ELF-1 (cell line): Measurements from ENCODE around the gene SLC4A1.

Experiments used
- DNase-seq: peaks from one replicate; pipeline ENCODE4 v3.0.0-alpha.2; 2016; ENCODE audit warnings: low read depth, low spot score

The SLC4A1 gene

DNA sequence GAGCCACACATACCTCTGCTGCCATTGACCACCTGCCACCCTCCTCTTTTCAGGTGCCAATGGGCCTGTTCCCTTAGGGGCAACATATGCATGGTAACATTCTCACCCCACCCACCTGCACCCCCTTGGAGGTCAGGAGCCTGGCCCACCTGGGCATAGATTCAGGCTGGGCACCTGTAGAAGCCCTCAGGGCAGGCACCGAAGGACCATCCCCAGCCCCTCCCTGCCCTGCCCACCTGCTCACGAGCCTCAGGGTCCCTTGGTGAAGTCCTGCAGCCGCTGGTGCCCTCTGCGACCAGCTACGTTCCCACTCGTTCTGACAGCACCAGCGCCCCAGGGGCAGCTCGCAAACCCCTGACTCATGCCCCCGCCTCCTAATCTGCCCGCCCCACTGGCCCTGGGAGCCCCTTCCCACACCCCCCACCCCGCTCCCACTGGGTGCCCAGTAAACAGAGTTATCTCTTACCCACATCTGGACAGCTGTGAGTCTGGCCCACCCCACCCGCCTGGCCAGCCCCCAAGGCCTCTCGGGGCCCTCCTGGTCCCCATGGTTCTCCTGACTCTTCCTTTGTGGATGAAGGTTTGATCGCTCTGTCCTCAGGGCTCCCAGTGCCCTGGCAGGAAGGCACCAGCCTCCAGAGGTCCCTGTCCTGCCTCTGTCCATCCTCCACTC lies at the start of gene SLC4A1:
SLC4A1 (minus strand) TSS at position 318 of the 673 bp plus-strand sequence. CDS start 5,269 bp downstream, outside the sequence.
- DNase-seq, result no peak

DNA sequence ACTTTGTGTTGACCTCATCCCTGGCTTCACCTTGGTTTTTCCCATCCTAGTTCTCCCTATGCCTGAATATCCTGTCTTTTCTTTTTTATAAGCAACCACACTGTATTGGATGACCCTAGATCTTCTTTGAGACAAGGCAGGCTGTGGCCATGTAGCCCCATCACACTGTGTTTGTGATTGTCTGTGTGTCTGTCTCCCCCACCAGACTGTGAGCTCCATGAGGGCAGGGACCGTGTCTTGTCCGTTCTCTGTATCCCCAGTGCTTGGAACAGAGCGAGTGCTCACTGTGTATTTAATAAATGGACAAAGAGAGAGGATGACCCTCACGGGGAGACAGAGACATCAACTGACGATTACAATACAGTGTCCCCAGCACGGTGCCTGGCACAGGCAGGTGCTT lies 49.6 kb upstream of the SLC4A1 start:
- no peak for DNase-seq

DNA sequence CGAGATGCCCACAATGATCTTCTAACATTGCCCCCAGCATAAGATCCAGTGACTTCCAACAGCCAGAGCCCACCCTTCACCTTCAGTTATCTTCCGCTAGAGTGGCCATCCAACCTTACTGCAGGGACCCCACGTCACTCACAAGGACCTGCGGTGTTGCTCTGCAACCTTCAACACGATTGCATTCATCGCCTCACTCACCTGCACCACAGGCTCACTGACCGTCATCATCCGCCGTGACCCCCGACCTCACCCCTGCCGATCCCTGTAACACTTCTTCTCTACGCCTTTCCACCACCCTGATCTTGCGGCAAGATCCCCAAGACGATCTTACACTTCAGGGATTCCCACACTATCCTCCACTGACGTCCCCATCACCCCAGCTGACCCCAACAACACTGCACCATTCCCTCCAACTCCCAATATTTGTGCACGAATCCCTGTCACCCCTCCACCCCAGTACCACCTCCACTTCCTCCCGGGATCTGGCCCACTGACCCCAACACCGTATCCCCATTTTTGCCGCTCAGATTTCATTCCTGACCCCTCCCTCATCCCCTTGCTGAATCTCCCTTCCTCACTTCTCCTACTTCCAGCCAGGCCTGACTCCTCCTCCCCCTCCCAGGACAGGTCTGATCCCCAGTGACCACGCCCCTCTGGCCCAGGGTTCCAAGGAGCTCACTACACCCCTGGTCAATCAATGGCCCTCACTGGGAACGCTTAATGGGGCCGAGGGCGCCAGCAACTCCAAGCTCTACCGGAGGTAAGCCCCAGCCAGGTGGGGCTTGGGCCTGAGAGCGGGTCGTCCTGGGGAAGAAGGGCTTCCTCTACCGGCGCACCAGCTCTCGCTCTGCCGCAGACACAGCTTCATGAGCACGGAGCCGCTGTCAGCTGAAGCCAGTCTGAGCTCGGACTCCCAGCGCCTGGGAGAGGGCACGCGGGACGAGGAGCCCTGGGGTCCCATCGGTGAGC lies 48.1 kb upstream of the SLC4A1 start:
- peak; percentile 86 for DNase-seq

DNA sequence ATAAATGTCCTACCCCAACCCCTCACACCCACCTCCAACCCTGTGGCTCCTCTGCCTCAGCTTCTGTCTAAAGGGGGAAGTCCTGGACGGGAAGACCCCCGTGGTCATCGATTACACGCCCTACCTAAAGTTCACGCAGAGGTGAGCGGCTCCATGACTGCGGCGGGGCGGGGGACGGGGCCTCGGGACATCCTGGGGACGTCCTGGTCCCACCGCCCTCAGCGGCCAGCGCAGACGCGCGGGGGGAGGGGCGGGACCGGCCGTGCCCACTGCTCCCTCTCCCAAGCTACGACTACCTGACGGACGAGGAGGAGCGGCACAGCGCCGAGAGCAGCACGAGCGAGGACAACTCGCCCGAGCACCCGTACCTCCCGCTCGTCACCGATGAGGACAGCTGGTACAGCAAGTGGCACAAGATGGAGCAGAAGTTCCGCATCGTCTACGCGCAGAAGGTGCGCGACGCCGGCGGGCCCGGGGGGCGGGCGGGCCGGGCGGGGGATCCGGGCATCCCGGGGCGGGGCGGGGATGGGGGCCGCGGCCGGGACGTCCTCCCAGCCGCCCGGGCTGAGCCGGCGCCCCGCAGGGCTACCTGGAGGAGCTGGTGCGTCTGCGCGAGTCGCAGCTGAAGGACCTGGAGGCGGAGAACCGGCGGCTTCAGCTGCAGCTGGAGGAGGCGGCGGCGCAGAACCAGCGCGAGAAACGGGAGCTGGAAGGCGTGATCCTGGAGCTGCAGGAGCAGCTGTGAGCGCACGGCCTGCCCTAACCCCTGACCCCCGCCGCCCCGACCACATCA lies 47.1 kb upstream of the SLC4A1 start:
- DNase-seq, result peak; percentile 69

DNA sequence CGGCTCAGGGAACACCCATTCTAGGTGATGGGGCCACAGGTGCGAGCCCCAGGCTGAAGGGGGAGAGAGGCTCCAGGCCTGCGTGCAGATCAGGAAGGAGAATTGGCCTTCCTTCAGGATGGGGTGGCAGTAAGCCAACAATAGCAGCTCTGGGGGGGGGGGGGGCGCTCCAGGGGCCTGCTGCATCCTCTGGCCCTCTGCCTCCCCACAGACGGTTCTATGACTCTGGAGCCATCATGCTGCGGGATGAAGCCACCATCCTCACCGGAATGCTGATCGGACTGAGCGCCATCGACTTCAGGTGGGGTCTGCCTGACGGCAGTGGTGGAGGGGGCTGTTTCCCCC lies 46.6 kb upstream of the SLC4A1 start:
- no peak for DNase-seq

DNA sequence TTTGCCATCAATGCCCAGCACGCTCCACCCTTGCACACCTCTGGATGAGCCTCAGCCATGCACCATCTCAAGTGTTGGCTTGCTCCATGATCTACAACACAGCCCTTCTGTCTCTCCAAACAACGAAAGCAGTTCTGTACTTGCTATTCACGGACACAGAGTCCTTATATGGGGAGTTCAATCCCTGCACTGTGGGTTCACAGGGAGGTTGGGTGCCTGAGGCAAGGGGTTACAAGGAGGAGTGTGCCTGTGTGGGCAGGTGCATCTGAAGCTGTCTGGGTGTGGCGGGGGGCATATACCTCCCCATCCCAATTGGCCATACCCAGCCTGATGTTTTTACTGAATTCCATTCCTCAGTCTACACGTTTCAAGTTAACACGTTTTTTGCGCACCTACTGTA lies 46.1 kb upstream of the SLC4A1 start:
- no peak for DNase-seq

DNA sequence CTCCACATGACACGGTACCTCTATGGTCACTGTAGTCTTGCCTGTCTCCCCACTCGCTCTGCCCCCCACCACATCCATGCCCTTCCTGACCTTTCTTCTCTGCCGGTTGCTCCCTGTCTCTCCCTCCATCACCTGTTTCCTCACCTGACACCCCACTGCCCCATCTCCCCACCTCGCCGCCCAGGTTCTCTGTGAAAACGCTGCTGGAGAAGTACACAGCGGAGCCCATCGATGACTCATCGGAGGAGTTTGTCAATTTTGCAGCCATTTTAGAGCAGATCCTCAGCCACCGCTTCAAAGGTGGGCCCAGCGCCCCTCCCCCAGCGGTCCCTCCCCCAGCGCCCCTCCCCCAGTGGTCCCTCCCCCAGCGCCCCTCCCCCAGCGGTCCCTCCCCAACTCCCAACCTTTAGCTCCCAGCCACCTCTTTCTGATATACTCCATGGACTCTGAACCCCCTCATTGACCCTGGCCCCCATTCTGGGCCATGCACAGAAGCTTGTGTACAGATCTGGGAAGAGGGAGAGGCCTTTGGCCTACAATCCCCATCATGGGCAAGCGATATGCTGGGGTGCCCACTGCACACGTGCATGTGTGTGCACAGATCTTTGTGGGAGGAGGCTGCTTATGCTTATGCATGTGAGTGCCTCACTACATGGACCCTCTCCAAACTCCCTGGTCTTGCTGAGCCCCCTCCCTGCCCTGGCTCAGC lies 44.6 kb upstream of the SLC4A1 start:
- DNase-seq, result no peak

DNA sequence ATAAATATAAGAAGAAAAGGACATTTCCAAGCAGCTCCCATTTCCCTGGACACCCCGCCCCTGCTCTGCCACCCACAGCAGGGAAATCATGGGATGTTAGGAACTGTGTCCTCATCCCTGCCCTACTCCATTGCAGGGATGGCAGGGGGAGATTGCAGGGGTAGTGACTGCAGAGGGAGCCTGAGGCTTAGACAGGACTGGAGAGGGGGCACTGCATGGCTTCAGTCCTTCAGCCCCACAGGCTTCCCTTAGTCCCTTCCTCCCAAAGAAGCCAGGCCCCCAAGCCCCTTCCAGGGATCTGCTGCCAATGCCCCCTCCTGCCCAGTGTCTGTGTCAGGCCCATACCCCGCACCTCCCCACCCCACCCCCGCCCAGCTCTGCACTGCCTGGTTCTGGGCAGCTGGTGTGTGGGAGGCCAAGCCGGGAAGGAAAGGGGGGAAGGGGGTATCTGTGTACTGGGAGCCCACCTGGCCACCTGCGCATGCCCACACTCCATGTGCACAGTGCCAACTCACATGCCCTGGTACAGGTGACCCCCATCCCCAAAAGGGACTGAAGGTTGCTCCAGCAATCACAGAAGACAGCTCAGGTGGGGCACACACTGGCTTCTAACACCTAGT lies 43.7 kb upstream of the SLC4A1 start:
- no peak for DNase-seq

DNA sequence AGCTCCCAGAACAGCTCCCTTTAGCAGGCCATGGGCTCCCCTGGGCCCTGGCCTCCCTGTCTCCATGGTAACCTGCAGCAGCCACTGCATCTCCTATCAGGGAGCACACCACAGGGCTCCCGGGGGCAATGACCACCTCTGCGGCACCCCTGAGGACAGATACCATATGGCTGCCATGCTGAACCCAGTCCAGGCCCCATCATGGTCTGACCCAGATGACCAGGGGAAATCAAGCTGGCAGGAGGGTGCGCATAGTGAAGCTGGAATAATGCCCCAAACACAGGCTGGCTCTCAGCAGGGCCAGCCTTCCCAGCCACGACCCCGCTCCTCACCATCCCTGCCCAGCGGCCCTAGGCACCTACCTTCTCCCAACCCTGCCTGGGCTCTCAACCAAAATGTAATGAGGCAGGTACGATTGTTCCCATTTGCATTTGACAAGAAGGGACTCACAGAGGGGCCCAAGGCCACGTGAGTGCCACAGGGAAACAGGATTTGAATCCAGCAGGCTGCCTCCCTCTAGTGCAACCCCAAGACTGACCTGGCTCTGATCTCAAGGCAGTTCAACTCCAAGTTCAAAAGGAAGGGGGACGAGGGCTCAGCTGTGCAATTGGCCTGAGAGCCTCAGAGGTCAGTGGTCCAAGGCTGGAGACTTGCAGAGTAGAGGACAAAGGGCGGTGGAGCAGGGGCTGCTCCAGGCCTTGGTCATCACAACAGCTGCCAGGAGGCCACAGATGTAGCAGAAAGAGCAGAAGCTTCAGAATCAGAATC lies 42.9 kb upstream of the SLC4A1 start:
- no peak for DNase-seq

DNA sequence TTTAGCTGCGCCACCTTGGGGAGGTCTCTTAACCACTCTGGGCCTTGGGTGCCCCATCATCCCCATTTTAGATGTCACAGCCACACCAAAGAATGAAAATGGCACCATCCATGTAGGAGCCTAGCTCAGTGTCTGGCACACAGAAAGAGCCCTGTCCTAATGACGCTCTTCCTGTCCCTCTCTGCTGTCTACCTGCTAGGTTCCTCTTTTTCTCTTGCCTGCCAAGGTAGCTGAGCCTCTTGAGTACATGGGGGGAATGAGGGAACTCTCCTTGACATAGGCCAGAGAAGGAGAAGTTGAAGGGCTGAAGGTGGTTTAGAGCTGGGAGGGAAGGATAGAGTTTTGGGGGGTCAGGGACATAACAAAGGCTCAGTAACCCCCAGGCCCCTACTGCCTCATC lies 42.3 kb upstream of the SLC4A1 start:
- DNase-seq, result no peak

DNA sequence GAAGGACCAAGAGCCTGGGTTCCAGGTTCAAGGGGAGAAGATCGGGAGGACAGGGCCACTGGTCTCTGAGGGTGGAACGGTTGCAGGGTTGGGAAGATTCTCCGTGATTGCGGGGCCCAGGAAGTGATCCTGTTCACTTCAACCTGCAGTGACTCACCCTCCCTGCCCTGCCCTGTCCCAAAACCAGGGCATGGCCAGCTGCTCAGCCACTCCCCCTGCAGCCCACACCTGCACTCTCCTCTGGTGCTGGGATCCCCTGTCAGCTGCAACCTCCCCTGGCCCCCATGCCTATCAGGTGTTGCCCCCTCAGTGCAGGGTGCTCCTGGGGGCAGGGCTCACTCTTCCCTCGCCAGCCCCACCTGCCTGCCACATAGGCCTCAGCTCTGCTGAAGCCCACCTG lies 41.5 kb upstream of the SLC4A1 start:
- DNase-seq, result no peak

DNA sequence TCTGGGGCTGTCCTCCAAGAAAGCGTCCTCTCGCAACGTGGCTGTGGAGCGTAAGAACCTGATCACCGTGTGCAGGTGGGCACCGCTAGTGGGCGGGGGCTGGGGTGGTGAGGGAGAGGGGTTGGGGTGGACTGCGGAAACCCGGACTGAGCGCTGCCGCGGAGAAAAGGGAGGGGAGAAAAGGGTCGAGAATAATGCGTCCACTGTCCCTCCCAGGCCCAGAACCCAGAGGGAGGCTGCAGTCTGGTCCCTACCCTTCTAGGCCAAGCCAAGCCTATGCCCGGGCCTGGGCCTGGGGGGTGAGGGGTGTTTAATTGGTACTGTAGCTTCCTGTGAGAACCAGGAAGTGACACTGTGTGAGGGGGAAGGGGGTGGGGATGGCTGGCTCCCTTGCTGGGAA lies 40.9 kb upstream of the SLC4A1 start:
- no peak for DNase-seq

DNA sequence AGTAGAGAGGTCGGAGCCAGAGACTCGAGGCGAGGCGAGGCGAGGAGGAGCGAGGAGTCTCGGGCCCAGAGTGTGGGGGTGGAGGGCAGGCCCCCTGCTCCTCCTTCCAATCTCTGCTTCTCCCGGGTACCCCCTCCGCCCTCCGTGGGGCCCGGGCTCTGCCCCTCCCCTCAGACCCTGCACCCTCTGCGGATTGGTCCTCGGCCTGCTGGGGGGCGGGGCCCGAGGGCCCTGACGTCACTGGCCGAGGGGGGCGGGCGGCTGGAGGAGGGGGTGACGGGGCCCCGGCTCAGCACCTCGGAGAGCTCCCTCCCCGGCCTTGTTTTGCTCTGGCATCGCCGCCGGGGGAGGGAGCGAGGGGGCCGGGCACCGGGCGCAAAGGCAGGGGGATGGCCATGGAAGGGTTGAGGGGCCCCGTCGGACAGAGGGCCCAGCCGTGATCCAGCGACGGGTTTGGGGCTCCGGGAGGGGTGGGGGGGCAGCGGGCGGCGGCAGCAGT lies 40.4 kb upstream of the SLC4A1 start, which contains the start of gene RUNDC3A:
RUNDC3A (plus strand) TSS at position 282 of the 499 bp plus-strand sequence. CDS start 232 bp downstream, outside the sequence.
- peak; percentile 82 for DNase-seq

DNA sequence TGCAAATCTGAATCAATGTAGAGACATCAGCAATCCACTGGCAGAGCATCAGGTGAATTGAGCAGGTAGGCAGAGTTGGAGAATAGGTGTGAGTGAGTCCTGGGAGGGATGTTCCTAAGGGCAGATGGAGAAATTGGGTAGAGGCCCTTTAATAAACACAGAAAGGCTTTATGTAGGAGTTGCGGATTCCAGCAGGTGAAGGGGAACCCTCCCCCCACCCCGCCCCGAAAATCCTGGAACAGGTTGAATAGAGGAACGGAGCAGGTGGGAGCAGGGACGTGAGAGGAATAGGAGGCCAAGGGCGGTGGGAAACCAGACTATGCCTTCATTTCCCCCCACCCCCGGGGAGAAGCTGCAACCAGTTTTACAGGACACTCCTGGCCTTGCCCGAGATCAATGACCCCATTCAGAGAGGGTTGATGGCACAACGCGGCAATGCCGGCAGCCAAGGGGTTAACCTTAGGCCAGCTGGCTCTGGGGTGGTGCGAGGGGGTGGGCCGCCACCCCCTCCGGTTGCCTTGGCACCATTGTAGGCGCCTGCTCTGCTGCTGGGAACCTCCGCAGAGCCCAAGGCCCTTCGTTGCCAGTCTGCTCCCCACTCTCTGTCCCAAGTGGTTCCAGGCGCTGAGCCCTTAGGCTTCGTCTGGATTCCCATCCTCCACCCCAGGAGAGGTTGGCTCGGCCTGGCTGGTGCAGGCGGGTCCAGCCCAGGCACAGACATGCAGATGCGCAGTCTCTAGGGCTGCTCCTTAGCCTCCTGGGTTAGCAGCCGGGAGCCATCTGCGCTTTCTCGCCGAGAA lies 39.7 kb upstream of the SLC4A1 start:
- peak; percentile 75 for DNase-seq

DNA sequence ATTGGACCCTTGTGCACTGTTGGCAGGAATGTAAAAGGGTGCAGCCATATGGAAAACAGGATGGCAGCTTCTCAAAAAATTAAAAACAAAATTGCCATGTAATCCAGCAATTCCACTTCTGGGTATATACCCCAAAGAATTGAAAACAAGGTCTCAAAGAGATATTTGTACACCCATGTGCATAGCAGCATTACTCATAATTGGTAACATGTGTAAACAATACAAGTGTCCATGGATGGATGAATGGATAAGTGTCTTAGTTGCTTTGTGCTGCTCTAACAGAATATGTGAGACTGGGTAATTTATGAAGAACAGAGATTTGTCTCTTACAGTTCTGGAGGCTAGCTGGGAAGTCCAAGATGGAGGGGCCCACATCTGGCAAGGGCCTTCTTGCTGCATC lies 36.7 kb upstream of the SLC4A1 start:
- no peak for DNase-seq

DNA sequence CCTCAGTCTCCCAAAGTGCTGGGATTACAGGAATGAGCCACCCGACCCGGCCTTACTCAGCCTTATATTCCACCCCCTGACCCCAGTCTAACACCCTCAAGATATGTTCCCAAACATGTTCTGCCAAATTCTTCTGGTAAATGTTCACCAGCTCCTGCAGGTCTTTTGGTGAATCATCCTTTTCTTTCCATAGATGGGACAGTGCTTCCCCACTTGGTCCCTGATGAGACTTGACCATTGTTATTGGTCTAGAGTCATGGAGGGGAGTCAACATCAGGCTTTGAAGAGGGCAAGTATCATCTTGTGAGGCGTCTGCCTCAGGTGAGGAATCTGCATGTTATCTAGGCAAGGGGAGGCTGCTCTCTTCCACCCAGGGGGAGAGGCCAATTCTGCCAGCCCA lies 30.0 kb upstream of the SLC4A1 start:
- no peak for DNase-seq

DNA sequence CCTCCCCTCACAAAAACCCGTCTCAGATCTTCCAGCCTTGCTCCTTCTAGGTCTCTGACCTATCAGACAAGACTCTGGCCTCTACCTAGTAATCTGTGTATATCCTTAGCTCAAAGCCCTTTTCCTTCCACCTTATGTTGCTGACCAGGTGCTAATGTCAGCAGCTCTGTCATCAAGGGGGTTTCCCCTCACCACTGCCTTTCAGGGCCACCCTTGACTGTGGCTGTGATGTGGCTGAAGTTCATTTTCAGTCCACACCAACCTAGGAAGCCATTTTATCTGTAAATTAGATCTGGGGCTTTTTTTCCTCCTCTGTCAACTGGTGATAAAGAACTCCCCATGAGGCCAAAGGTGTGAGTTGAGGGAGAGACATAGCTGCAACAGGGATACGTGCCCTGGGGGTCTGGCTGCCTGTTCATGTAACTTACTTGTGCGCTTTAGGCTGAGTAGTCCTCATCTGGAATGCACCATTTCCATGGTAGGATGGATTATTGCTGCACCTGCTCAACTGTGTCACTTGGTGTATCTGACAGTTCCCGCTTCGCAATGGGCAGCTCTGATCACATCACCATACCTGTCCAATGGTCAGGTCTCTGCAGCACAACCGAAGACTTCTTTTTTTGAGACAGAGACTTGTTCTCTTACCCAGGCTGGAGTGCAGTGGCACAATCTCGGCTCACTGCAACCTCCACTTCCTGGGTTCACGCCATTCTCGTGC lies 25.7 kb upstream of the SLC4A1 start:
- DNase-seq, result no peak

DNA sequence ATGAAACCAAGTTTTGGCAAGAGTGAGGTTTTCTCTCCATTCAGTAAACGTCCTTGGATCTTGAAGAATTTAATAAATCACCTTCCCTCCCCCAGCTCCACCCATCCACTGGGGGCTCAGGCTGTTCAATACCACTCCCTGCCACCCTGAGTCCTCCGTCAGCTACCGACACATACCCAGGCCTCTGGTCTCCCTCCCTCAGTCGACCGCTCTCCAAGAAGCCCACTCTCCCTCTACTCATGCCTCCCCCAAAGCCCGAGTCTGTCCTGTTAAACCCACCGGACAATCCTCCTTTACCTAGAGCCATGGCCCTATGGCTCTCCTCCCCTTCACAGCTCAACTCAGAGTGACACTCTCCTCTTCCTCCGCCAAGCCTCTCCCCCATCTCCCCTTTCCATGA lies 19.7 kb upstream of the SLC4A1 start:
- no peak for DNase-seq

DNA sequence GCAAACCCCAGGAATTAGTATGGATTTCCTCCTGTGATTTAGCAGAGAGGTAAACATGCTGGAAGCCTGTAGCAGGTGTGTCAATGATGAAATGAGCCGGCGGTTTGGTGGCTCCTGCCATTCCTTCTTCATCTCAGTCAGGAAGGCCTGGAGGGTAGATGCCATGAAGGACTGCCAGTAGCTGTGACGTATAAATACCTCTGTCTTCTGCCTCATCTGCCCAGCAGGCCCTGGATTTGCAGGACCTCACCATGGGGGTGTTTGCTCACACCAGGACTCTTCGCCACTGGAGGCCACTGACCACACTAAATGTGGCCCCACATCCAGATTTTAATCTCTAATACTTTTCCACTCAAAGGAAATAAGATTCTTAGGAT lies 16.1 kb upstream of the SLC4A1 start:
- no peak for DNase-seq
